Measurements from ENCODE around the gene APOL6. TPM values are rescaled to one million over a fixed set of nuclear protein-coding genes. Genes with fewer than 3 reads are reported as not detected.

The APOL6 gene
- total RNA-seq, 4 donors from 2014 or later, result 5.3 to 19.8 (median 13.0) TPM

GRCh38 chr22:35703861-35704584 lies 55.8 kb downstream of the APOL6 start:
- Histone ChIP-seq H3K36me3 (no peaks in the 10 kb centered on the region), H3K4me3 (no peak overlapping the region), H3K27ac (no peak overlapping the region), H3K9me3 (no peaks in the 10 kb centered on the region), H3K27me3 (no peaks in the 10 kb centered on the region), H3K4me1 (no peaks in the 10 kb centered on the region)
- DNase-seq, result no peak
- TF ChIP-seq CTCF (IDR thresholded peaks at IDR 0.05), result no peak
- TF ChIP-seq POLR2A (IDR thresholded peaks at IDR 0.05), result no peak
- intact Hi-C loops (cut with DNase I; ENCODE audit: low total_unique reads), result no loop called here

DNA sequence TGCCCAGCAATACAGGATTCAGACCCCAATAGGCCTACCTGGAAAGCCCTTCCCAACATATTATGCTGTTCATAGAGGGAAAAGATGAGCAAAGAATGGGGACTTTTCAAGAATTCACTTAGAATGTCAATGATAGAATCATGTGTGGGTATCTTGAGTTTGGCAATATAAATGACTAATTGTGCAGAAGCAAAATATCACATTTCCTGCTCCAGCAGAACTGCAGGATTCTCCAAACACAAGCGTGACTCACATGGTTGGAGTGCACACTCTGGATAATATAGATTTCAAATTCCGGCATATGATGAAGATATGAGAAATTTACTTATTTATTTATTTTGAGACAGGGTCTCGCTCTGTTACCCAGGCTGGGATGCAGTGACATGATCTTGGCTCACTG lies 56.9 kb downstream of the APOL6 start:
- Histone ChIP-seq H3K27me3 (no peaks in the 10 kb centered on the region), H3K9me3 (no peaks in the 10 kb centered on the region), H3K4me1 (no peaks in the 10 kb centered on the region), H3K4me3 (no peak overlapping the region), H3K27ac (no peak overlapping the region), H3K36me3 (no peaks in the 10 kb centered on the region)
- intact Hi-C loops (cut with DNase I; ENCODE audit: low total_unique reads), result no loop called here
- no peak for TF ChIP-seq CTCF (IDR thresholded peaks at IDR 0.05)
- no peak for TF ChIP-seq POLR2A (IDR thresholded peaks at IDR 0.05)
- no peak for DNase-seq

GRCh38 chr22:35708453-35708852 lies 60.2 kb downstream of the APOL6 start:
- H3K4me1 ChIP-seq, result no peaks in the 10 kb centered on the region
- H3K4me3 ChIP-seq, result no peak overlapping the region
- H3K27me3 ChIP-seq, result no peaks in the 10 kb centered on the region
- no peak overlapping the region for H3K27ac ChIP-seq
- DNase-seq, result no peak
- intact Hi-C loops (cut with DNase I; ENCODE audit: low total_unique reads), result no loop called here
- H3K9me3 ChIP-seq, result no peaks in the 10 kb centered on the region
- H3K36me3 ChIP-seq, result no peaks in the 10 kb centered on the region
- TF ChIP-seq POLR2A (IDR thresholded peaks at IDR 0.05) (no peak), CTCF (IDR thresholded peaks at IDR 0.05) (no peak)

DNA sequence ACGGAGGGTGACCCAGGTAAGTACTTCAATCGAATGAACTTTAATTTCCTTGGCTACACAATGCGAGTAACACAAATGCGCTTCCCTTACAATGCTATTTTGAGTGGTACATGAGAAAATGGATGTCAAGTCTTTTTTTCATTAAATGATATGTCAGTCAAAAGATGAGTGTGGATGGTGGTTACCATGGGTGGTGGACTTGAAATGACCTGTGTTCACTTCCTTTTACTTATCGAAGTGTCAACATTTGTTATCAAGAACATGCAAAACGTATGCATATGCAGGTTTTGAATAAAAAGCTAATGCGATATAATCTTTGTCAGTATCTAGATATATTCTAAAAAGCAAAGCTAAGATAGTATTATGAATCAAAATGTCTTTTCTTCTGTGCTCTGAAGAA lies 60.7 kb downstream of the APOL6 start:
- TF ChIP-seq CTCF (IDR thresholded peaks at IDR 0.05) (no peak), POLR2A (IDR thresholded peaks at IDR 0.05) (no peak)
- H3K9me3 ChIP-seq, result no peaks in the 10 kb centered on the region
- H3K36me3 ChIP-seq, result no peaks in the 10 kb centered on the region
- no peaks in the 10 kb centered on the region for H3K27me3 ChIP-seq
- intact Hi-C loops (cut with DNase I; ENCODE audit: low total_unique reads), result no loop called here
- no peak overlapping the region for H3K27ac ChIP-seq
- no peak overlapping the region for H3K4me3 ChIP-seq
- H3K4me1 ChIP-seq, result no peaks in the 10 kb centered on the region
- DNase-seq, result no peak

DNA sequence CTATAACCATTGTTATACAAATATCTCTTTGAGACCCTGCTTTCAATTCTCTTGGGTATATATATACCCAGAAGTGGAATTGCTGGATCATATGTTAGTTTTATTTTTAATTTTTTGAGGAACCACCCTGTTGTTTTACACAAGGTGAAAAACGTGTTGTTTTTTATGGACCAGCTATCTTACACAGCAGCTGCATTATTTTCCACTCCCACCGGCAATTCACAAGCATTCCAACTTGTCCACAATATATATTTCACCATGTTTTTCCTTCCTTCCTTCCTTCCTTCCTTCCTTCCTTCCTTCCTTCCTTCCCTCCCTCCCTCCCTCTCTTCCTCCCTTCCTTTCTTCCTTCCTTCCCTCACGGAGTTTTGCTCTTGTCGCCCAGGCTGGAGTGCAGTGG lies 63.1 kb downstream of the APOL6 start:
- intact Hi-C loops (cut with DNase I; ENCODE audit: low total_unique reads), result no loop called here
- DNase-seq, result no peak
- no peaks in the 10 kb centered on the region for H3K36me3 ChIP-seq
- TF ChIP-seq CTCF (IDR thresholded peaks at IDR 0.05) (no peak), POLR2A (IDR thresholded peaks at IDR 0.05) (no peak)
- no peaks in the 10 kb centered on the region for H3K9me3 ChIP-seq
- H3K27ac ChIP-seq, result no peak overlapping the region
- no peaks in the 10 kb centered on the region for H3K27me3 ChIP-seq
- no peaks in the 10 kb centered on the region for H3K4me1 ChIP-seq
- no peak overlapping the region for H3K4me3 ChIP-seq

All from uterus (tissue), 4 donors.